Neural cell (in vitro differentiated cells): ENCODE data around the gene ACOT2. TPM values are rescaled to one million over a fixed set of nuclear protein-coding genes. Genes with fewer than 3 reads are reported as not detected.
"Not testable (repeated sequence)": the region's sequence is repeated elsewhere in the genome, so short reads cannot be mapped to it uniquely, and the experiment has no call there.

ENCODE experiments used
- H2AFZ ChIP-seq: fragments of 200-600, 300-800 bp; sonication (generic), shearing (Covaris generic); 2 replicates; pipeline ENCODE4 v1.6.0; 2014; ENCODE audit warnings: low read depth, mild to moderate bottlenecking, antibody characterized with exemption, low read length, moderate library complexity
- H3F3A ChIP-seq: fragments of 200-600 bp; shearing (Covaris generic); 2 replicates; pipeline ENCODE4 v1.6.1; 2016; ENCODE audit warnings: mild to moderate bottlenecking, moderate library complexity, mixed read lengths, antibody characterized with exemption, low read length; ENCODE audit not compliant: insufficient read depth, poor library complexity, severe bottlenecking
- H3K27ac ChIP-seq: fragments of 200-600, 300-800 bp; sonication (generic), shearing (Covaris generic); 2 replicates; pipeline ENCODE4 v1.5.1; 2014; ENCODE audit warnings: mild to moderate bottlenecking, low read length, moderate library complexity
- H3K27me3 ChIP-seq: fragments of 300-800, 200-600 bp; sonication (generic), shearing (Covaris generic); 2 replicates; pipeline ENCODE4 v1.6.0; 2014; ENCODE audit warnings: mild to moderate bottlenecking, low read depth, low read length, moderate library complexity; ENCODE audit not compliant: insufficient read depth
- H3K36me3 ChIP-seq: fragments of 300-800, 200-600 bp; sonication (generic), shearing (Covaris generic); 2 replicates; pipeline ENCODE4 v1.5.1; 2014; ENCODE audit warnings: mild to moderate bottlenecking, antibody characterized with exemption, low read length, moderate library complexity; ENCODE audit not compliant: insufficient read depth
- H3K4me2 ChIP-seq: fragments of 300-800, 200-600 bp; sonication (generic), shearing (Covaris generic); 2 replicates; pipeline ENCODE4 v1.6.0; 2014; ENCODE audit warnings: mild to moderate bottlenecking, low read length
- H3K4me3 ChIP-seq: fragments of 300-800, 200-600 bp; sonication (generic), shearing (Covaris generic); 2 replicates; pipeline ENCODE4 v1.5.1; 2014; ENCODE audit warnings: mild to moderate bottlenecking, low read length, moderate library complexity
- H3K79me2 ChIP-seq: fragments of 200-600 bp; shearing (Covaris generic); replicated peaks from 2 replicates; pipeline ENCODE4 v1.6.0; 2014; ENCODE audit warnings: mild to moderate bottlenecking, low read length, moderate library complexity; ENCODE audit not compliant: insufficient read depth
- H3K9ac ChIP-seq: fragments of 300-800, 200-600 bp; sonication (generic), shearing (Covaris generic); 2 replicates; pipeline ENCODE4 v1.6.1; 2016; ENCODE audit warnings: mild to moderate bottlenecking, low read length, mixed read lengths
- H3K9me2 ChIP-seq: fragments of 200-600 bp; shearing (Covaris generic); 2 replicates; pipeline ENCODE4 v1.6.1; 2016; ENCODE audit warnings: mild to moderate bottlenecking, low read length, mixed read lengths; ENCODE audit not compliant: insufficient read depth
- H3K9me3 ChIP-seq: fragments of 200-600, 300-800 bp; sonication (generic), shearing (Covaris generic); 2 replicates; pipeline ENCODE4 v1.6.1; 2016; ENCODE audit warnings: mild to moderate bottlenecking, mixed run types, low read length, moderate library complexity, mixed read lengths
- H4K20me1 ChIP-seq: fragments of 200-600 bp; shearing (Covaris generic); 2 replicates; pipeline ENCODE4 v1.6.1; 2016; ENCODE audit warnings: mild to moderate bottlenecking, mixed run types; ENCODE audit not compliant: insufficient read depth
- polyA plus RNA-seq: library from polyadenylated mRNA; depleted of rRNA; stranded (reverse); fragments of >200 nt; gene quantifications from 2 replicates; pipeline ENCODE4 v1.2.3, GENCODE V29; 2014
- TF ChIP-seq, protein P1 (sequence below): fragments of 450-650 bp; IDR thresholded peaks from 2 replicates; pipeline ENCODE4 v1.5.1; 2014; ENCODE audit warnings: antibody characterized with exemption, mild to moderate bottlenecking, moderate library complexity; ENCODE audit not compliant: poor library complexity, severe bottlenecking

The ACOT2 gene
- polyA plus RNA-seq, 1 donor from 2014 or later: 1.7 TPM

DNA sequence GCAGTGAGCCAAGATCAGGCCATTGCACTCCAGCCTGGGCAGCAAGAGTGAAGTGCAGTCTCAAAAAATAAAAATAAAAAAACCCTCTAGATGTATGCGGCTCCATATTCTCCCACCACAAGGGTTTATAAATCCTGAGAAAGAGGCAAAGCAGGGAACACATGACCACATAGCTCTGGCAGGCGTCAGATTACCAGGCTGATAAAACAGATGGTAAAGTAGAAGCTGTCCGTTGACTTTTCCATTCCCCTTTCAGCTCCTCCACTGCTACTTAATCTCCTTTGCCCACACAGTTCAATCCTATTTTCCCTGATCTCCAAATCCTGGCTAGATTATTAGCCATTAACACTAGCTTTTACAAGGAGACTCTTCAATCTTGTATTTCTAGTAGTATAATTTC, 37.0 kb upstream of the ACOT2 start:
- not testable (repeated sequence) for H3F3A ChIP-seq, H3K27me3 ChIP-seq, H3K9me2 ChIP-seq, H3K9me3 ChIP-seq, H4K20me1 ChIP-seq, H3K4me2 ChIP-seq, H2AFZ ChIP-seq, H3K79me2 ChIP-seq, H3K9ac ChIP-seq, H3K36me3 ChIP-seq, H3K27ac ChIP-seq, H3K4me3 ChIP-seq

DNA sequence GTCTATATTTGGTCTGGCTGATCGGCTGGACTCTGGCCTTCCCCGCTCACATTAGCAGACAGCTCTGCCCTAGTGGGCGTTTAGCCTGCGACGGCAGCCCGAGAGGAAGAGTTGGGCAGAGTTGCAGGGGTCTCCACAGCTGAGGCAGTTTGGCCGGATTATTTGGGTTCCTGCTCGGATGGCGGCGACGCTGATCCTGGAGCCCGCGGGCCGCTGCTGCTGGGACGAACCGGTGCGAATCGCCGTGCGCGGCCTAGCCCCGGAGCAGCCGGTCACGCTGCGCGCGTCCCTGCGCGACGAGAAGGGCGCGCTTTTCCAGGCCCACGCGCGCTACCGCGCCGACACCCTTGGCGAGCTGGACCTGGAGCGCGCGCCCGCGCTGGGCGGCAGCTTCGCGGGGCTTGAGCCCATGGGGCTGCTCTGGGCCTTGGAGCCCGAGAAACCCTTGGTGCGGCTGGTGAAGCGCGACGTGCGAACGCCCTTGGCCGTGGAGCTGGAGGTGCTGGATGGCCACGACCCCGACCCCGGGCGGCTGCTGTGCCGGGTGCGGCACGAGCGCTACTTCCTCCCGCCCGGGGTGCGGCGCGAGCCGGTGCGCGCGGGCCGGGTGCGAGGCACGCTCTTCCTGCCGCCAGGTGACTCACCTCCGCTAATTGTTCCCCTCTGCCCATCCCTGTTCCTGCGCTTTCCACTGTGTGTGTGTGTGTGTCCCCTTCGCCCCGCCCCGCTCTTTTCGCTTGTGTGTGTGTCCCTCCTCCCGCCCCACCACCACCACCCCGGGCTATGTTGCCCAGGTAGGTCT, 31.6 kb upstream of the ACOT2 start:
- not testable (repeated sequence) for H4K20me1 ChIP-seq, H3K4me2 ChIP-seq, H2AFZ ChIP-seq, H3K79me2 ChIP-seq, H3K9me2 ChIP-seq, H3K36me3 ChIP-seq, H3K9me3 ChIP-seq, H3K27ac ChIP-seq, H3F3A ChIP-seq
- Histone ChIP-seq H3K27me3 (peaks cover 11% of the 10 kb centered on the region), H3K9ac (peak overlapping the region; percentile 20), H3K4me3 (peak overlapping the region; percentile 60)

DNA sequence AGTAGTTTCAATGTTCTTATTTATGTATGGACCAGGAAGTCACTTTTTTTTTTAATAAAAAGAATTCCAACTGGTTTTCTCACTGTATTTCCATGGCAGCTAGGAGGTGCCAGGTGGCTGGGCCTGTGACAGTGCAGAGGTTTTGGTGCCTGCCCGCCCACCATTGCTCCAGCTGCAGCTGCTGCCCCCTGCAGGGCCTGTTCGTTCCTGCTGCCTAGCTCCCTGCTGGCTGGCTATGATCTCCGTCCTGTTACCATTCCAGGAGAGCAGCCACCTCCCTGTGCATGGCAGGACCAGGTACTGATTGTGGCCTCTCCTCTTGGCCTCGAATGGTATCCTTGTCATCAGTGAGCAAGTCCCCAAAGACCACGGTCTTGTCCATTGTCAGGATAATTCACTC, 30.0 kb upstream of the ACOT2 start:
- not testable (repeated sequence) for H3K4me3 ChIP-seq, H3F3A ChIP-seq, H3K4me2 ChIP-seq, H3K27ac ChIP-seq, H4K20me1 ChIP-seq, H2AFZ ChIP-seq, H3K79me2 ChIP-seq, H3K9me2 ChIP-seq, H3K9me3 ChIP-seq, H3K36me3 ChIP-seq, H3K9ac ChIP-seq
- TF ChIP-seq, protein P1, sequence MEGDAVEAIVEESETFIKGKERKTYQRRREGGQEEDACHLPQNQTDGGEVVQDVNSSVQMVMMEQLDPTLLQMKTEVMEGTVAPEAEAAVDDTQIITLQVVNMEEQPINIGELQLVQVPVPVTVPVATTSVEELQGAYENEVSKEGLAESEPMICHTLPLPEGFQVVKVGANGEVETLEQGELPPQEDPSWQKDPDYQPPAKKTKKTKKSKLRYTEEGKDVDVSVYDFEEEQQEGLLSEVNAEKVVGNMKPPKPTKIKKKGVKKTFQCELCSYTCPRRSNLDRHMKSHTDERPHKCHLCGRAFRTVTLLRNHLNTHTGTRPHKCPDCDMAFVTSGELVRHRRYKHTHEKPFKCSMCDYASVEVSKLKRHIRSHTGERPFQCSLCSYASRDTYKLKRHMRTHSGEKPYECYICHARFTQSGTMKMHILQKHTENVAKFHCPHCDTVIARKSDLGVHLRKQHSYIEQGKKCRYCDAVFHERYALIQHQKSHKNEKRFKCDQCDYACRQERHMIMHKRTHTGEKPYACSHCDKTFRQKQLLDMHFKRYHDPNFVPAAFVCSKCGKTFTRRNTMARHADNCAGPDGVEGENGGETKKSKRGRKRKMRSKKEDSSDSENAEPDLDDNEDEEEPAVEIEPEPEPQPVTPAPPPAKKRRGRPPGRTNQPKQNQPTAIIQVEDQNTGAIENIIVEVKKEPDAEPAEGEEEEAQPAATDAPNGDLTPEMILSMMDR: peak; percentile 21
- H3K27me3 ChIP-seq: peaks cover 11% of the 10 kb centered on the region

DNA sequence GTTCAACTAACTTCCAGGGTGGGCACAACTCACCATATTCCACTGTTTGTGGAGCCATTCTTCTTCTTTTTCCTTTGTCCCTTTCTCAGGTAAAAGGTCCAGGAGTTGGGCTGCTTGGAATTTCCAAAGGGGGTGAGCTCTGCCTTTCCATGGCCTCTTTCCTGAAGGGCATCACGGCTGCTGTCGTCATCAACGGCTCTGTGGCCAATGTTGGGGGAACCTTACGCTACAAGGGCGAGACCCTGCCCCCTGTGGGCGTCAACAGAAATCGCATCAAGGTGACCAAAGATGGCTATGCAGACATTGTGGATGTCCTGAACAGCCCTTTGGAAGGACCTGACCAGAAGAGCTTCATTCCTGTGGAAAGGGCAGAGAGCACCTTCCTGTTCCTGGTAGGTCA, 26.1 kb upstream of the ACOT2 start:
- H4K20me1 ChIP-seq, H3K4me2 ChIP-seq, H3K27me3 ChIP-seq, H3K27ac ChIP-seq, H3F3A ChIP-seq, H3K9me3 ChIP-seq, H3K4me3 ChIP-seq, H3K79me2 ChIP-seq, H3K36me3 ChIP-seq, H3K9ac ChIP-seq, H2AFZ ChIP-seq, H3K9me2 ChIP-seq: not testable (repeated sequence)

DNA sequence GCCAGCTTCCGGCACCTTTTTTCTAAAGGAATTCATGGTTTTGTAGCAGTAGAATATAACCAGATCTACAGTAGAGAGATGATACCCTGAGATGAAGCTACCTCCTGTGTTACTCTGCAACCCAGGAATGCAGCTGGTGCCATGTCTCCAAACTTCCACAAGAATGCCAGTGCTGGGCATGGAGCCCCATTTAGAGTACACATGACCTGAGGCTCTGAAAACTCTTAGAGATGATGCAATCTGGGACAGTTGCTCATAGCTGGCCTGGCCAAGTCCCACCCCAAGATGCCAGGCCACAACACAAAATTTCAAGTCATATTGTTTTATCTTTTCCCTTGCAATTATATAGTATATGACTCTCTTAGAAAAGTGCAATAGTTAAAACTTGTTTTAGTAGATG, 23.7 kb upstream of the ACOT2 start:
- H3K9me2 ChIP-seq, H3K4me2 ChIP-seq: not testable (repeated sequence)

DNA sequence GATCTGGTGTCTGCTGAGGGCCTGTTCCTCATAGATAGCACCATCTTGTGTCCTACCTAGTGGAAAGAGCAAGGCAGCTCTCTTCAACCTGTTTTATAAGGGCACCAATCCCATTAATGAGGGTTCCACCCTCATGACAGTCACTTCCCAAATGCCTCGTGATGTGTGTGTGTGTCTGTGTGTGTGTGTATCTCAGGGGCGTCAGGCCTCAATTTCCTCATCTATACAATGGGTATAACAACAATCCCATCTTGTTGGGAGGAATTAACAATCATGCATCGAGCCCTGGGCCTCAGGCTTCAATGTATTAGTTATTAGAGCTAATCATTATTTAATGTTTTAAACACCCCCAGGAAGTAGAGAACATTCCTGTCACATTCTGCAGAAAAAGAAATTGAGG, 19.9 kb upstream of the ACOT2 start:
- not testable (repeated sequence) for H3F3A ChIP-seq, H4K20me1 ChIP-seq, H3K79me2 ChIP-seq, H3K36me3 ChIP-seq, H3K27me3 ChIP-seq, H2AFZ ChIP-seq, H3K4me2 ChIP-seq, H3K27ac ChIP-seq, H3K4me3 ChIP-seq, H3K9me3 ChIP-seq, H3K9ac ChIP-seq, H3K9me2 ChIP-seq

More for the DNA sequence above, 23.7 kb upstream of the ACOT2 start:
- H3K4me3 ChIP-seq, H3K9ac ChIP-seq, H3K9me3 ChIP-seq, H3K27me3 ChIP-seq, H3K79me2 ChIP-seq, H2AFZ ChIP-seq, H3F3A ChIP-seq, H3K36me3 ChIP-seq, H3K27ac ChIP-seq, H4K20me1 ChIP-seq: not testable (repeated sequence)

DNA sequence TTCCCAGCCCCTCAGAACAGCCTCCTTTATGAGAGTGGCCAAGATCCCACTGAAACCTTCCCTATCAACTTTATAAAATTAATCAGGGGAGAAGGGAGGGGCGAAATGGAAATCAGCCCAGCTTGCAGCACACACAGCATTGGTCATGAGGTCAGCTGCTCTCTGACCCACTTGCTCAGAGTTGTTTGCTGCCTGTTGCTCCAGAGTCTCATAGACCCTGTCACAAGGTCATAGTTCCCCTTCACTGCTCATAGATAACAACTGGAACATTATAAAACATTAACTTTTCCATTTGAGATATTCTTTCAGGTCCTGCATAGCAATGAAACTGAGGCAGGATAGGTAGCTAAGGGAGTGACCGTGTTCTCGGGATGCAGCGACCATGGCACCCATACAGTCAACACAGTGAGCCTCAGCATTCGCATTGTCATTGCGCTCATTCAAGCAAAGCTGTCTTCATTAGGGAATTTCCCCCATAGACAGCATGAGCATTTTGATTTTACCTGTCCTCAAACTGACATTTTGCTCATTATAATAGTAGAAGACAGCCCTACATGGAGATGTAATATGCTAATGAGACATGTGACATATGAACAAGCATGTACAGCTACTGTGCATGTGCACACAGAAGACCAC, 19.0 kb upstream of the ACOT2 start:
- H3K4me2 ChIP-seq, H3K27me3 ChIP-seq, H3K36me3 ChIP-seq, H3K4me3 ChIP-seq, H3K27ac ChIP-seq, H3K9me3 ChIP-seq, H3F3A ChIP-seq, H3K9ac ChIP-seq, H3K9me2 ChIP-seq, H3K79me2 ChIP-seq, H2AFZ ChIP-seq, H4K20me1 ChIP-seq: not testable (repeated sequence)
